Fibroblast of peridontal ligament (primary cell): Measurements from ENCODE around the gene NPAS3.
A peak's percentile ranks its signal among the peaks of the same experiment; 100 is the strongest.

Experiments used
- DNase-seq: peaks from one replicate; pipeline ENCODE4 v3.0.0-alpha.2; 2010; ENCODE audit errors: extremely low read depth

Gene NPAS3

GRCh38 chr14:33835677-33836076 is 897.0 kb downstream of the NPAS3 start:
- no peak for DNase-seq

- DNase-seq, result no peak
Measured at GRCh38 chr14:33836203-33836899, 897.7 kb downstream of the NPAS3 start.

- DNase-seq, result no peak
Measured at GRCh38 chr14:33836900-33837577, 898.4 kb downstream of the NPAS3 start.

- no peak for DNase-seq
Measured at GRCh38 chr14:33837943-33838683, 899.4 kb downstream of the NPAS3 start.

GRCh38 chr14:33839193-33840076 is 900.8 kb downstream of the NPAS3 start:
- peak; percentile 36 for DNase-seq

GRCh38 chr14:33840797-33841196 is 902.1 kb downstream of the NPAS3 start:
- no peak for DNase-seq

GRCh38 chr14:33842299-33842698 is 903.6 kb downstream of the NPAS3 start:
- no peak for DNase-seq

- DNase-seq, result no peak
Measured at GRCh38 chr14:33844118-33844517, 905.4 kb downstream of the NPAS3 start.

- no peak for DNase-seq
Measured at GRCh38 chr14:33846100-33846824, 907.6 kb downstream of the NPAS3 start.

GRCh38 chr14:33847066-33847465 is 908.4 kb downstream of the NPAS3 start:
- DNase-seq, result no peak

GRCh38 chr14:33848009-33848408 is 909.3 kb downstream of the NPAS3 start:
- no peak for DNase-seq

GRCh38 chr14:33848706-33849454 is 910.2 kb downstream of the NPAS3 start:
- no peak for DNase-seq

- DNase-seq, result no peak
Measured at GRCh38 chr14:33849455-33849801, 910.7 kb downstream of the NPAS3 start.

GRCh38 chr14:33850826-33851225 is 912.1 kb downstream of the NPAS3 start:
- no peak for DNase-seq

GRCh38 chr14:33851366-33851765 is 912.7 kb downstream of the NPAS3 start:
- DNase-seq, result no peak

GRCh38 chr14:33851931-33852330 is 913.3 kb downstream of the NPAS3 start:
- no peak for DNase-seq
